Liver (tissue), 9 donors: ENCODE measurements around the gene NKX1-2. TPM values are rescaled to one million over a fixed set of nuclear protein-coding genes. Genes with fewer than 3 reads are reported as not detected.
A peak's percentile ranks its signal among the peaks of the same experiment; 100 is the strongest.

Experiments used
- DNase-seq: peaks from one replicate; pipeline ENCODE4 v3.0.0-alpha.2; 2017; ENCODE audit warnings: low spot score
- H3K27ac ChIP-seq, 2 donors: one replicate each; pipeline ENCODE4 v1.7.0; 2013; ENCODE audit warnings: inconsistent platforms in 2 of 2, low read length in 2 of 2, control low read depth in 1 of 2, low read depth in 1 of 2, mild to moderate bottlenecking in 1 of 2
- H3K27me3 ChIP-seq, 4 donors: one replicate each; pipeline versions ENCODE4 v1.6.1 to v1.7.0; 2013; ENCODE audit warnings: low read length in 3 of 4, inconsistent platforms in 1 of 4, mild to moderate bottlenecking in 1 of 4, moderate library complexity in 1 of 4; ENCODE audit not compliant: control insufficient read depth in 4 of 4, insufficient read depth in 4 of 4
- H3K36me3 ChIP-seq, 4 donors: one replicate each; pipeline versions ENCODE4 v1.6.1 to v1.7.0; 2013; ENCODE audit warnings: low read length in 3 of 4, mild to moderate bottlenecking in 3 of 4, low read depth in 1 of 4, moderate library complexity in 1 of 4; ENCODE audit not compliant: control insufficient read depth in 4 of 4, insufficient read depth in 3 of 4
- H3K4me1 ChIP-seq, 4 donors: one replicate each; pipeline versions ENCODE4 v1.6.1 to v1.7.0; 2013; ENCODE audit warnings: low read length in 3 of 4, mild to moderate bottlenecking in 3 of 4, moderate library complexity in 1 of 4; ENCODE audit not compliant: control insufficient read depth in 4 of 4, insufficient read depth in 4 of 4
- H3K4me3 ChIP-seq, 3 donors: one replicate each; pipeline versions ENCODE4 v1.6.1 to v1.7.0; 2013; ENCODE audit warnings: low read length in 3 of 3, control low read depth in 1 of 3, low read depth in 1 of 3, mild to moderate bottlenecking in 1 of 3
- H3K9ac ChIP-seq, 2 donors: one replicate each; pipeline ENCODE4 v1.7.0; 2013; ENCODE audit warnings: low read length in 2 of 2, mild to moderate bottlenecking in 2 of 2, moderate library complexity in 2 of 2, control low read depth in 1 of 2, low read depth in 1 of 2
- H3K9me3 ChIP-seq, 4 donors: one replicate each; pipeline versions ENCODE4 v1.6.1 to v1.7.0; 2013; ENCODE audit warnings: low read length in 3 of 4; ENCODE audit not compliant: control insufficient read depth in 4 of 4
- EGR1 ChIP-seq, 2 donors: IDR thresholded peaks; 2 replicates each; pipeline ENCODE4 v1.6.1; 2016 to 2018; ENCODE audit warnings: antibody characterized with exemption in 2 of 2, low read depth in 2 of 2
- FOXA1 ChIP-seq: IDR thresholded peaks from 2 replicates; pipeline ENCODE4 v1.6.1; 2016; ENCODE audit warnings: antibody characterized with exemption
- FOXA2 ChIP-seq: IDR thresholded peaks from 2 replicates; pipeline ENCODE4 v1.6.1; 2016; ENCODE audit warnings: antibody characterized with exemption
- GABPA ChIP-seq, 2 donors: IDR thresholded peaks in 1 of 2; conservative IDR thresholded peaks in 1 of 2; 2 replicates each; pipeline ENCODE4 v1.6.1; 2016; ENCODE audit warnings: antibody characterized with exemption in 2 of 2, mild to moderate bottlenecking in 1 of 2, moderate library complexity in 1 of 2
- HNF4A ChIP-seq, 2 donors: conservative IDR thresholded peaks; 2 replicates each; pipeline ENCODE4 v1.6.1; 2016; ENCODE audit warnings: antibody characterized with exemption in 2 of 2, mild to moderate bottlenecking in 2 of 2
- HNF4G ChIP-seq: IDR thresholded peaks from 2 replicates; pipeline ENCODE4 v1.6.1; 2016; ENCODE audit warnings: antibody characterized with exemption
- JUND ChIP-seq, 2 donors: IDR thresholded peaks; 2 replicates each; pipeline ENCODE4 v1.6.1; 2016; ENCODE audit warnings: antibody characterized with exemption in 2 of 2
- NR2F2 ChIP-seq: IDR thresholded peaks from 2 replicates; pipeline ENCODE4 v1.6.1; 2016; ENCODE audit warnings: antibody characterized with exemption
- RAD21 ChIP-seq, 2 donors: IDR thresholded peaks; 2 replicates each; pipeline ENCODE4 v1.6.1; 2016; ENCODE audit warnings: antibody characterized with exemption in 2 of 2, mild to moderate bottlenecking in 2 of 2
- REST ChIP-seq: IDR thresholded peaks from 2 replicates; pipeline ENCODE4 v1.6.1; 2016; ENCODE audit warnings: antibody characterized with exemption, mild to moderate bottlenecking
- RXRA ChIP-seq, 2 donors: IDR thresholded peaks; 2 replicates each; pipeline ENCODE4 v1.6.1; 2017 to 2018; ENCODE audit warnings: antibody characterized with exemption in 2 of 2, mild to moderate bottlenecking in 1 of 2
- SP1 ChIP-seq: IDR thresholded peaks from 2 replicates; pipeline ENCODE4 v1.6.1; 2018; ENCODE audit warnings: antibody characterized with exemption, mild to moderate bottlenecking
- TAF1 ChIP-seq: conservative IDR thresholded peaks from 2 replicates; pipeline ENCODE4 v1.6.1; 2016; ENCODE audit warnings: antibody characterized with exemption, mild to moderate bottlenecking
- YY1 ChIP-seq: IDR thresholded peaks from 2 replicates; pipeline ENCODE4 v1.6.1; 2016; ENCODE audit warnings: antibody characterized with exemption, mild to moderate bottlenecking
- WGBS: extraction: QIAGEN DNeasy Blood & Tissue Kit; methylation state at CpG from one replicate; pipeline ENCODE4 v1.1.7; 2013; 5-methylcytosine and 5-hydroxymethylcytosine counted together
- polyA plus RNA-seq, 2 donors: library from polyadenylated mRNA; stranded (reverse) in 1 of 2; unstranded in 1 of 2; fragments of 200-250 nt in 1 of 2; fragments of >200 nt in 1 of 2; fragmentation: Nextera tagmentation in 1 of 2; extraction: Ambion mirVana in 1 of 2; gene quantifications; one replicate each; pipeline versions ENCODE4 v1.2.1 to v1.2.3, GENCODE V29; 2013 to 2015
- total RNA-seq, 2 donors: library from RNA; depleted of rRNA; stranded (reverse); fragments of >200 nt; gene quantifications; one replicate each; pipeline ENCODE4 v1.2.3, GENCODE V29; 2014
- TF ChIP-seq, protein P1 (sequence below): IDR thresholded peaks from 2 replicates; pipeline ENCODE4 v1.6.1; 2016; ENCODE audit warnings: antibody characterized with exemption
- TF ChIP-seq, protein P2 (sequence below): fragments of 150-350 bp; IDR thresholded peaks from 2 replicates; pipeline ENCODE4 v1.5.1; 2017; ENCODE audit warnings: improper control_type of control experiment, low read depth, low read length; ENCODE audit not compliant: missing input control
- TF ChIP-seq, protein P3 (sequence below): IDR thresholded peaks from 2 replicates; pipeline ENCODE4 v1.6.1; 2016; ENCODE audit warnings: antibody characterized with exemption
- TF ChIP-seq, protein P4 (sequence below): IDR thresholded peaks from 2 replicates; pipeline ENCODE4 v1.6.1; 2016; ENCODE audit warnings: antibody characterized with exemption
- donor health status: healthy.
- donor health status: healthy.
- donor health status: healthy.
- donor health status: healthy.
- donor health status: healthy.

Gene NKX1-2
- total and polyA plus RNA-seq, 4 donors = not detected

- Histone ChIP-seq H3K27ac (peak overlapping the region in 1 of 2 donors; percentile 44), H3K4me1 (peaks cover 7 to 34% (median 25%) of the 10 kb centered on the region in 4 donors), H3K36me3 (no peaks in the 10 kb centered on the region), H3K4me3 (no peak overlapping the region), H3K27me3 (no peaks in the 10 kb centered on the region), H3K9ac (no peak overlapping the region), H3K9me3 (no peaks in the 10 kb centered on the region)
- WGBS = 41% methylated on average over 14 of the region's 14 CpGs
- TF ChIP-seq REST (no peak), TAF1 (no peak), RAD21 (IDR thresholded peaks at IDR 0.05) (peak in 1 of 2 donors; percentile 45), FOXA1 (no peak), HNF4G (peak; percentile 40), GABPA (IDR thresholded peaks at IDR 0.05 in 1 of 2, conservative IDR thresholded peaks at IDR 0.05 in 1 of 2) (no peak), SP1 (peak; percentile 76), EGR1 (IDR thresholded peaks at IDR 0.05; ENCODE audit: low read depth in 2 of 2) (no peak), NR2F2 (no peak), YY1 (peak; percentile 59), HNF4A (conservative IDR thresholded peaks at IDR 0.05) (peak; percentile 86 to 91), RXRA (IDR thresholded peaks at IDR 0.05) (peak; percentile 88 to 92), JUND (IDR thresholded peaks at IDR 0.05) (peak in 1 of 2 donors; percentile 80), FOXA2 (peak; percentile 16)
- TF ChIP-seq, protein P1, sequence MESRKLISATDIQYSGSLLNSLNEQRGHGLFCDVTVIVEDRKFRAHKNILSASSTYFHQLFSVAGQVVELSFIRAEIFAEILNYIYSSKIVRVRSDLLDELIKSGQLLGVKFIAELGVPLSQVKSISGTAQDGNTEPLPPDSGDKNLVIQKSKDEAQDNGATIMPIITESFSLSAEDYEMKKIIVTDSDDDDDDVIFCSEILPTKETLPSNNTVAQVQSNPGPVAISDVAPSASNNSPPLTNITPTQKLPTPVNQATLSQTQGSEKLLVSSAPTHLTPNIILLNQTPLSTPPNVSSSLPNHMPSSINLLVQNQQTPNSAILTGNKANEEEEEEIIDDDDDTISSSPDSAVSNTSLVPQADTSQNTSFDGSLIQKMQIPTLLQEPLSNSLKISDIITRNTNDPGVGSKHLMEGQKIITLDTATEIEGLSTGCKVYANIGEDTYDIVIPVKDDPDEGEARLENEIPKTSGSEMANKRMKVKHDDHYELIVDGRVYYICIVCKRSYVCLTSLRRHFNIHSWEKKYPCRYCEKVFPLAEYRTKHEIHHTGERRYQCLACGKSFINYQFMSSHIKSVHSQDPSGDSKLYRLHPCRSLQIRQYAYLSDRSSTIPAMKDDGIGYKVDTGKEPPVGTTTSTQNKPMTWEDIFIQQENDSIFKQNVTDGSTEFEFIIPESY = no peak
- TF ChIP-seq, protein P2, sequence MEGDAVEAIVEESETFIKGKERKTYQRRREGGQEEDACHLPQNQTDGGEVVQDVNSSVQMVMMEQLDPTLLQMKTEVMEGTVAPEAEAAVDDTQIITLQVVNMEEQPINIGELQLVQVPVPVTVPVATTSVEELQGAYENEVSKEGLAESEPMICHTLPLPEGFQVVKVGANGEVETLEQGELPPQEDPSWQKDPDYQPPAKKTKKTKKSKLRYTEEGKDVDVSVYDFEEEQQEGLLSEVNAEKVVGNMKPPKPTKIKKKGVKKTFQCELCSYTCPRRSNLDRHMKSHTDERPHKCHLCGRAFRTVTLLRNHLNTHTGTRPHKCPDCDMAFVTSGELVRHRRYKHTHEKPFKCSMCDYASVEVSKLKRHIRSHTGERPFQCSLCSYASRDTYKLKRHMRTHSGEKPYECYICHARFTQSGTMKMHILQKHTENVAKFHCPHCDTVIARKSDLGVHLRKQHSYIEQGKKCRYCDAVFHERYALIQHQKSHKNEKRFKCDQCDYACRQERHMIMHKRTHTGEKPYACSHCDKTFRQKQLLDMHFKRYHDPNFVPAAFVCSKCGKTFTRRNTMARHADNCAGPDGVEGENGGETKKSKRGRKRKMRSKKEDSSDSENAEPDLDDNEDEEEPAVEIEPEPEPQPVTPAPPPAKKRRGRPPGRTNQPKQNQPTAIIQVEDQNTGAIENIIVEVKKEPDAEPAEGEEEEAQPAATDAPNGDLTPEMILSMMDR = no peak
- TF ChIP-seq, protein P3, sequence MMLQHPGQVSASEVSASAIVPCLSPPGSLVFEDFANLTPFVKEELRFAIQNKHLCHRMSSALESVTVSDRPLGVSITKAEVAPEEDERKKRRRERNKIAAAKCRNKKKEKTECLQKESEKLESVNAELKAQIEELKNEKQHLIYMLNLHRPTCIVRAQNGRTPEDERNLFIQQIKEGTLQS = no peak
- TF ChIP-seq, protein P4, sequence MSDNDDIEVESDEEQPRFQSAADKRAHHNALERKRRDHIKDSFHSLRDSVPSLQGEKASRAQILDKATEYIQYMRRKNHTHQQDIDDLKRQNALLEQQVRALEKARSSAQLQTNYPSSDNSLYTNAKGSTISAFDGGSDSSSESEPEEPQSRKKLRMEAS = peak; percentile 39
- no peak for DNase-seq
Observed at GRCh38 chr10:124478515-124478914, 28.7 kb upstream of the NKX1-2 start.
